NCI-H446 treated with DMSO at 0.1 percent for 48 hours (cell line): ENCODE results near the gene KCNJ1.

ENCODE experiments used
- DNase-seq: peaks from one replicate; lab custom pipeline; 2025; lab: John Stamatoyannopoulos, UW

The KCNJ1 gene

GRCh38 chr11:128848815-128849455 is 18.2 kb downstream of the KCNJ1 start:
- no peak for DNase-seq

DNA sequence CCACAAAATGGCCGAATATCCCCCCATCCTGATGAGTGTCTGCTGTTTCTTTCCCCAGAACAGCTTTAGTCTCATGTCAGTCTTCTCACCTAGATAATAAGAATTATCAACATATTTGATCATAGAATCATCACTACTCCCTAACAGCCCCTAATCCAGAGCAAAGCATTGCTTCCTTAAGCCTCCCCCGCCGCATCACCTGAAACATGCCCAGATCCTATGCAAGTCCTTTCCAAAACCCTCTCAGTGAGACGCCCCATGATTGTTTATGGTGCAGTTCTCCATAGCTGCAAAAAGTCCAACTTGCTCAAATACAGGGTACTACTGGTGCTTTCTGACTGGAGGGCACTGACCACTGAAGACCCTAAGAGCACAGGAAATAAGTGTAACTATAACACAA is 20.1 kb downstream of the KCNJ1 start:
- no peak for DNase-seq

DNA sequence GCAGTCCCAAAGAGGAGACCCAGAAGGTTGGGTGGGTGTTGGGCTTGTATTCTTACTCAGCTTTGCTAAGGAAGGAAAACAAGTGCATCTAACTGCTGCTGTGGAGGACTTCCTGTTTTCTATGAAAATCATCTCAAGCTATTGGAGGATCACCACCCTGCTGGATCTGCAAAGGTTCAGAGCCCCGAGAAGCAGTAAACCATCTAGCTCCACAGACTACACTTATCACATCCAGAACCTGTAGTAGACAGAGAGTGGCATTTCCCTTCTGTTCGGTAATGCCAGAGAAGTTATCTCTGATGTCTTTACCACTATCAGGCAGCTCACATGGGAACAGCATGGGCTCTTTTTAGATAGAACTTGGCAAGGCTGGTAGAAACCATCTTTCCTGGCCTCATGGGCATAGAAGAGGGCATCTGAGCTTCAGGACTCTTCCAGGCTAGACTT is 21.7 kb downstream of the KCNJ1 start:
- no peak for DNase-seq

- no peak for DNase-seq
Observed at GRCh38 chr11:128843198-128843785, 23.8 kb downstream of the KCNJ1 start.

DNA sequence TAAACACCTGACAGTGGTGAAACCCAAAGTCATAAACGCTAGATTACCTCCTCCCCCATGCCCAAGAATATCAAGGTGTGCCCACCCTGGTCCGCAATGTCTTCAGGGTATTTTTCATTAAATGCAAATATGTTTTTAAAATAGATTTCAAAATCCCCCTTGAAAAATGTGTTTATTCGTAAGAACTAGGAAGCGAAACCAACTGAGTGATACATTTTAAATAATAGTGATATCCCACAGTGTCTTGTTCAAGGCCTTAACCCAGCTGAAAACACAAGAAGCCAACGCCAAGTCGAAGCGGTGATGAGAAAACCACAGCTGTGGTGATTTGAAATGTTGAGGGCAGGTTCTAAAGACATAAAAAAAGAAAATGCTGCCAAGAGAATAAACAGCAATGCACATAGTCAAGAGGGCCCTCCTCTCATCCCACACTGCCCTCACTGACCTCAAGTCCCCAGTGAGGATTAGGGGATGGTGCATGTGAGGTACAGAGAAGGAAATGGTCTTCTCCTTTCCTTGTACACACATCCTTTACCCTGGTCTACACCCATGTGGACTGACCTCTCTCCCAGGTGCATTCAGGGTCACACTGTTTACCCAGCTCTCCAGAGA is 25.5 kb downstream of the KCNJ1 start:
- no peak for DNase-seq

- no peak for DNase-seq
Observed at GRCh38 chr11:128840783-128841182, 26.3 kb downstream of the KCNJ1 start.

DNA sequence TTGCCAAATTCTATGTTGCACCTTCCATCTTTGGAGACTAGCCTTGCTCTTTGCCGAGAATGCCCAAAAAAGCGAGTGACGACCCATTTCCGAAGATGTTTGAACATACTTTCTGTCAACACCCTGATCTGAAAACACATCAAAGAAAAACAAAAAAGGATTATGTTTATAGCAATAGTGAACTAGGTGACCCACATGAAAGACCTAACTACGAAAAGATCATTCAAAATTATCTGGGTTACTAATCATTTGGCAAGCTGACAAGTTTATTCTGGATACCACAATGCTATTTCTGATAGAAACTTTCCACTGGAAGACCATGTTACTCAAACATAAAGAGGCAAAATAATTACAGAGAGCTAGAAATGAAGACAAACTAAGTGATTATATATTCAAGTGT is 27.0 kb downstream of the KCNJ1 start:
- no peak for DNase-seq

- no peak for DNase-seq
Observed at GRCh38 chr11:128839081-128839480, 28.0 kb downstream of the KCNJ1 start.

GRCh38 chr11:128837627-128838026 is 29.5 kb downstream of the KCNJ1 start:
- no peak for DNase-seq

DNA sequence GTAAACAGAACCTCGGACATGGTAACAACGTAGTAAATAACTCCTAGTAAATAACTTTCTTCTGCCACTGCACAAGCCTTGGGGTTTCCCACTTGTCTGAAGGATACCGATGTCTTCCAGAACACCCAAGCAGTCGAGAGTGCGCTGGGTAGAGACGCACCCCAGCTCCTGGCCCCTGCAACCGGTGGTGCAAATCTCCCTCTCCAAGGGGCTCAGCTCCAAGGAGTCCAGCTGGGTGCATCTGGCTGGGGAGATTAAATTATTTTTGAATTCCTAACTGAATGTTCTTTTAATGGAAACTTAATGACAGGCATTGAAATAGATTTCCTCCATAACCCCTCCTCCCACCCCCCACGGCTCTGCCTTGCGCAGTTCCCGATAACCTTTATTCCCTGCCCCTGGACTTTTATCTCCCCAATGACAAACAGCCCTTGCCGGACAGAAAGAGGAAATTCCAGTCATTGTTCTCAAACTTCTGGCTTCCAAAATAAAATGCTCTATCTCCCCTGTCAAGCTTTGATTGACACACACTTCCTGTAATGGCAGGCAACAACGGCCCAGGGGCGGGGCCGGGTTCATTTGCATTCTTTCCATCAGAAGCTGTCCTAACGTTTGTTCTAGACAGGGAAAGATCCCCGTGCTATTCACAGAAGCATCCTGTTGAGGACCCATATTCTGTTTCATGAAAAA is 31.2 kb downstream of the KCNJ1 start:
- no peak for DNase-seq

- no peak for DNase-seq
Observed at GRCh38 chr11:128834157-128834556, 32.9 kb downstream of the KCNJ1 start.

- no peak for DNase-seq
Observed at GRCh38 chr11:128832121-128832497, 35.0 kb downstream of the KCNJ1 start.

DNA sequence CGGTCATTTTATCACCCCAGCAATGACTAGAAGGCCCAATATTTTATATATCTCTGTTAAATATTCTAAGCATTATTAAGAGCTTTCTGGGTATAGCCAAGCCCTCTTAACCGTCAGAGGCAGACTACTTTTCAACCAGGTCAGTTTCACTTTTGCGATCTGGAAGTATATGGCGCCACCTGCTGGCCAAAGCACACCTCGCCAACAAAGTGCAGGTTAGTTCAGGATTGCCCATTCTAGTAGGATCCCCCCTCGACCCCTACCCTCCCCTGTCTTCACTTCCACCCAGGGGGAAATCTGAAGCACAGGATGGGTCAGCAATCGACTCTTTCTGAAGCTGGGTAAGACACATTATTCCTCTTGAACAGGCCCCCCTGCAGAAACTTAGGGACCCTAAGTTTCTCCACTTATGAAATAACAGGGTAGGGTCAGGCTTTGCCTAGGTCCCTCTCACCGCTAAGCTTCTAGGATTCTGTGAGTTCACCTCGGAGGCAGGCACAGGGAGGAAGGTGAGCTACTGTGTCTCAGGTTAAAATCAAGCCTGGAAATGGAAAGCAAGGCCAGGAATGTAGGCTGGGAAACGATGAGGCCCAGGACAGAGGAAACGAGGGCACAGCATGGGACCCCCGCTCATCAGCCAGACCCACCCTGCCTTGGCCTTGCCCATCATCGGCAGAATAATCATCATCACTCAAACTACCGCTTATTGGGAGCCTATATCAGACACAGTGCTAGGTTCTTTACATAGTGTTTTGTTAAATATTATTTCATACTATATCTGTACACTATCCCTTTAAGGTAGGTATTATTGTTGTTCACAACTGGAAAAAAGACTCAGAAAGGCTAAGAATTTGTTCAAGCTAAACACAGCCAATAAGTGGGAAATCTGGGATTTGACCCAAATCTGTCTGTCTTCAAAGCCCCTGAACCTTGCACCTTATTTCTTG is 35.6 kb downstream of the KCNJ1 start:
- DNase-seq, result peak; percentile 10

- DNase-seq, result no peak
Observed at GRCh38 chr11:128830290-128831173, 36.6 kb downstream of the KCNJ1 start.

DNA sequence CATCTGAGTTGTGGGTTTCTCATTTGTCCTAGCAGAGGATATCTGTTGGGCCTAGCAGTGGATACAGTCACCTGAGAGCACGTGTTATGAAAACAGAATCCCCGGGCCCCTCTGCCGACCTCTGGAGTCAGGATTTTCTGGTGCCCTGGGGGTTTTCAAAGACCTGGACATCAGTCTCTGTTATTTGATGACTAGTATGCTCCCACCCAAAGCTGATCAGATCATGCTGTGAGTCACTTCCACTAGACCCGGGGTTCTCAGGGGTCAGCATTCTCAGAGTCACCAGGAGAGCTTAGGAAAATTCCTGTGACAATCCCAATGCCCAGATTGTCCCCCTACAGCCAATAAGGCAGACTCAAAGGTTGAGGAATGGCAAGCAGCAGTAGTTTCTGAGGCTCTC is 38.7 kb downstream of the KCNJ1 start:
- no peak for DNase-seq

GRCh38 chr11:128827191-128827893 is 39.8 kb downstream of the KCNJ1 start:
- no peak for DNase-seq

DNA sequence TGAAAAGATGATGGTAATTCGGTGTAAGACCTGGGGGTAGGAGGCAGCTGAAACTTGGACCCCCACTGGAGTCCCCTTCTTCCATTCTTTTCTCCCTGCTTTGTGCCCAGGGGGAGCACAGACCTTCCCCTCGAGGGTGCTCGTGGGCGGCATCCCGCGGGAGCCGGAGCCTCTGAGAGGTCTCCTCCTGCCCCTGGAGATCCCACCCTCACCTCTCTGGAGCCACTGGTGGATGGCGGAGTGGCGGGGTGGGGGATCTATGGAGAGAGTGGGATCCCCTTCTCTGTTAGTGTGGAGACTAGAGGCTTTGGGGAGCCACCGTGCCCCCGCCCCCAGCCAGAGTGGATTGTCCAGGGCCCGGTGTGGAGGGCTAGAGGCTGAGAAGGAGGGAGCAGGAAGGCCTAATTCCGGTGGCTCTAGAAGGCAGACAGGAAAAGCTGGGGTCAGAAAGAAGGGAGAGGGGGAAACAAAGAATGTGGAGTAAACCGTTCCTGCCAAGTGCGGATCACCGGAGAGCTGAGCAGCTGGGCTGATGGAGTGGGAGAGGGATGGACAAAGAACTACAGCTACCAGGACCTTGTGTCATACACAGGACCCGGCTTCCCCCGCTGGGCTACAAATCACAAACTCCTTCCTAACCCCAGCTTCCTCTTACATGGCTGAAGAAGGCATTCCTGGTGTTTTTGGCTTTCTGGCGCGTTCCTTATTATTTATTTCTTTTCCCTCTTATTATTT is 41.9 kb downstream of the KCNJ1 start:
- DNase-seq, result no peak

- no peak for DNase-seq
Observed at GRCh38 chr11:128824191-128825049, 42.7 kb downstream of the KCNJ1 start.

DNA sequence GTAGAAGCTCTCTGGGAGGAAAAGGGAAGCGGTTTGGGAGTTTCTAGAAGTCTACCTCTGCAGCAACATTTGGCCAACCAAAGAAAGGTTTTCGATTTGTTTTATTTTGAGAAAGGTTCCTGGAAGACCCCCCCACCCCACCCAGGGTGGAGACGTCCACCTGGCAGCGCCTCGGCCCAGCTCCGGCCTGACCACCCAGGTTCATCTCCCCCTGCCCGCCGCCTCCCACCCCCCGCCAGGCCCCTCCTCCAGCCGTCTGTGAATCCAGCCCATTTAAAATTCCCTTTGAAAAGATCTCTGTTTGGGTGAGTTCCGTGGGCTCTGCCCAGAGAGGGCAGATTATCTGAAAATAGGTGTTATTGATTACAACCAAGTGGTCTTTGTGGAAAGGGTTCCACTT is 43.3 kb downstream of the KCNJ1 start:
- no peak for DNase-seq
